ENCODE results near the gene GPC1. TPM values are rescaled to one million over a fixed set of nuclear protein-coding genes. Genes with fewer than 3 reads are reported as not detected.

GPC1 gene
- total and polyA plus RNA-seq, 11 donors: 131 to 316 (median 193) TPM

DNA sequence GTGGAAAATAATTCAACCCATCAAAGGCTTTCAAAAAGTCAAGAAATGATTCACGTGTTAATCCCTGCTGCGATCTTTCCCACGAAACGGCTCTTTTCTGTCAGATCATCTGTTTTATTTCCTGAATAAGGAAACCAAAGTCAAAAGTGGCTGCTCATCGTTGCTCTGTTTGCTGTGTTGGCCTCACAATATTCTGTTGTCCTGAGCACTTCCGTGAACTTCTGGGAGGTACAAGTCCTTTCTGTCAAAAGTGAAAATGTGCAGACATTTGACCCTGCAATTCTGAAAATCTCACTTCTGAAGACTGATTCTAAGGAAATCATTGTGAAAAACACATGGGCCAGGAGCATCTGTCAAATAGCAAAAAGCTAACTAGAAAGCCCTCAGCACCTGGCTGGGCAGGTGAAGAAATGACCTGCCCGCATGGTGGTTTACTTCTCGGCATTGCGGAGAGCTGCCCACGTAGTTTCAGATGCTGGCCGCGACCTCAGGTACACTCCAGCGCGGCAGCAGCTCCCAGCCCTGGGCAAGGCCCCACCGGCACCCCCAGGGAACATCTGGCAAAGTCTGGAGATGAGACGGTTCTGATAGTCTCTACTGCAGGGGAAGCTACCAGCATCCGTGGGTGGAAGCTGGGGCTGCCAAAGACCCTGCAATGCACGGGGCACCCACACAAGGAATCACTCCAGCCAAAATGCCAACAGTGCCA is 31.9 kb upstream of the GPC1 start:
- intact Hi-C loops (cut with DNase I): no loop called here
- no peaks in the 10 kb centered on the region for H3K9me3 ChIP-seq
- H3K36me3 ChIP-seq: no peaks in the 10 kb centered on the region
- H3K27me3 ChIP-seq: no peaks in the 10 kb centered on the region
- H3K4me3 ChIP-seq: no peak overlapping the region
- no peak overlapping the region for H3K27ac ChIP-seq
- DNase-seq (peak in 2 of 5 donors; percentile 7 to 18), ATAC-seq (no peak)
- TF ChIP-seq, protein P1, sequence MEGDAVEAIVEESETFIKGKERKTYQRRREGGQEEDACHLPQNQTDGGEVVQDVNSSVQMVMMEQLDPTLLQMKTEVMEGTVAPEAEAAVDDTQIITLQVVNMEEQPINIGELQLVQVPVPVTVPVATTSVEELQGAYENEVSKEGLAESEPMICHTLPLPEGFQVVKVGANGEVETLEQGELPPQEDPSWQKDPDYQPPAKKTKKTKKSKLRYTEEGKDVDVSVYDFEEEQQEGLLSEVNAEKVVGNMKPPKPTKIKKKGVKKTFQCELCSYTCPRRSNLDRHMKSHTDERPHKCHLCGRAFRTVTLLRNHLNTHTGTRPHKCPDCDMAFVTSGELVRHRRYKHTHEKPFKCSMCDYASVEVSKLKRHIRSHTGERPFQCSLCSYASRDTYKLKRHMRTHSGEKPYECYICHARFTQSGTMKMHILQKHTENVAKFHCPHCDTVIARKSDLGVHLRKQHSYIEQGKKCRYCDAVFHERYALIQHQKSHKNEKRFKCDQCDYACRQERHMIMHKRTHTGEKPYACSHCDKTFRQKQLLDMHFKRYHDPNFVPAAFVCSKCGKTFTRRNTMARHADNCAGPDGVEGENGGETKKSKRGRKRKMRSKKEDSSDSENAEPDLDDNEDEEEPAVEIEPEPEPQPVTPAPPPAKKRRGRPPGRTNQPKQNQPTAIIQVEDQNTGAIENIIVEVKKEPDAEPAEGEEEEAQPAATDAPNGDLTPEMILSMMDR (IDR thresholded peaks at IDR 0.05): no peak
- TF ChIP-seq POLR2A (IDR thresholded peaks at IDR 0.05): no peak
- H3K4me1 ChIP-seq: no peaks in the 10 kb centered on the region
- WGBS, 4 donors: 71 to 87% (median 77%) methylated on average over 8 to 18 of the region's 18 CpGs

DNA sequence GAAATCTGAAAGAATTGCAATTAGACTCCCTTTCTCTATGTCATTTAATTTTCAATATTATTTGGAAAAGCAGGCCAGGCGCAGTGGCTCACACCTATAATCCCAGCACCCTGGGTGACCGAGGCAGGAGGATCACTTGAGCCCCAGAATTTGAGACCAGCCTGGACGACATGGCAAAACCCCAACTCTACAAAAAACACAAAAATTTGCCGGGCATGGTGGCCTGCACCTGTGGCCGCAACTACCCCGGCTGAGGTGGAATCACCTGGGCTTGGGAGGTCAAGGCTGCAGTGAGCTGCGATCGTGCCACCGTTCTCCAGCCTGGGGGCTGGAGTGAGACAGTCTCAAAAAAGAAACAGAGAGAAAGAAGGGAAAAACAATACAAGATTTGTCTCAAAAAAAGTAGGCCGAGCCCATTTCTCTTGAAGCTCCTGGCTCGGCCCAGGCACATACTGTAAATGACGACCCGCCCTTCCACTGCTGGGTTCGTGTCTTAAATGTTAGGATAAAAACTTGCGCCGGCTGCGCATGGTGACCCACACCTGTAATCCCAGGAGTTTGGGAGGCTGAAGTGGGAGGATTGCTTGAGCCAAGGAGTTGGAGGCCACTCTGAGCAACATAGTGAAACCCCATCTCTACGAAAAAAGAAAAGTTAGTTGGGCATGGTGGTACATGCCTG is 31.1 kb upstream of the GPC1 start:
- intact Hi-C loops (cut with DNase I): no loop called here
- TF ChIP-seq, protein P1 (IDR thresholded peaks at IDR 0.05): no peak
- TF ChIP-seq POLR2A (IDR thresholded peaks at IDR 0.05): no peak
- Histone ChIP-seq H3K36me3 (no peaks in the 10 kb centered on the region), H3K4me1 (no peaks in the 10 kb centered on the region), H3K4me3 (no peak overlapping the region), H3K27ac (no peak overlapping the region), H3K9me3 (no peaks in the 10 kb centered on the region), H3K27me3 (no peaks in the 10 kb centered on the region)
- 94 to 95% (median 95%) methylated on average over 18 of the region's 18 CpGs for WGBS, 4 donors
- DNase-seq: no peak
- no peak for ATAC-seq

DNA sequence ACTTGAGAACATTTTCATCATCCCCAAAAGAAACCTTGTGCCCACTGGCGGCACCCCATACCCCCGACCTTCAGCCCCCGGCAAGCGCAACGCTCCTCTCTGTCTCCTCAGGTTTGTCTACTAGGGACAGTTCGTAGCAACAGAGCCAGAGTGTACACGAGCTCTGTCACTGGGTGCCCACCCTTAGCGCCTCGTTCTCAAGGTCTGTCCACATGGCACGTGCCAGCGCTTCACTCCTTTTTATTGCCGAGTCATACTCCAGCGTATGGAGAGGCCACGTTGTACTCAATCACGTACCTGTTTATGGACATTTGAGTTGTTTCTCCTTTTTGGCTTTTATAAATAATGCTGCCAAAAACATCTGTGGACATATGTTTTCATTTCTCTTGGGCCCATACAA is 30.3 kb upstream of the GPC1 start:
- Histone ChIP-seq H3K36me3 (no peaks in the 10 kb centered on the region), H3K27ac (no peak overlapping the region), H3K9me3 (no peaks in the 10 kb centered on the region), H3K4me3 (no peak overlapping the region), H3K27me3 (no peaks in the 10 kb centered on the region), H3K4me1 (no peaks in the 10 kb centered on the region)
- TF ChIP-seq, protein P1 (IDR thresholded peaks at IDR 0.05): no peak
- TF ChIP-seq POLR2A (IDR thresholded peaks at IDR 0.05): no peak
- 92 to 94% (median 92%) methylated on average over 15 of the region's 15 CpGs for WGBS, 4 donors
- DNase-seq: no peak
- ATAC-seq: no peak
- intact Hi-C loops (cut with DNase I): no loop called here

DNA sequence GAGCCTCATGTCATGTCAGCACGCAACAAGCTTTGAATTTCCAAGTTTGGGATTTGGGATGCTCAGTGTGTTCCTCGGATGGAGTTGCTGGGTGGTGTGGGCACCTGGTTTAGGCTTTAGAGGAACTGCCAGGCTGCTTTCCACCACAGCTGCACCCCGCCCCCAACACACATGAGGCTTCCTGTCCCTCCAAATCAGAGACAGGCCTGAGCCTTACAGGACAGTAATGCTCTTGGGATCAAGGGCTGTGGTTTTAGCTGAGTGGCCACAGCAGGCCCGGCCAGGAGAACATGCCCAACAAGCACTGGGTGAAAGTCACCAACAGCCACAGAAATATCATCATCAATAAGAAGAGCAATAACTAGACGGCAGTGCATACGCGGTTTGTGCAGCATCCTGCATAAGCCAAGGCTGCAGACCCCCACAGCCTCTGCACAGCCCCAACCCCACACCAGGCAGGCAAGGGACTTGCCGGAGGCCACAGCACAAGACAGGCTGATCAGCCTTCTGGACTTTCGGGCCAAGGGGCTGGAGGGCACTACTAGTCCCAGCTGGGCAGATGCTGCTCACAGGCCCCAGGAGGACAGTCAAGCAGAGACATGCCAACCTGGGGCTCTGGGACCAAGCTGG is 29.7 kb upstream of the GPC1 start:
- DNase-seq (peak in 2 of 5 donors; percentile 11 to 42), ATAC-seq (no peak)
- WGBS, 4 donors: 84 to 93% (median 89%) methylated on average over 9 of the region's 9 CpGs
- H3K4me1 ChIP-seq: no peaks in the 10 kb centered on the region
- no peak for TF ChIP-seq POLR2A (IDR thresholded peaks at IDR 0.05)
- TF ChIP-seq, protein P1 (IDR thresholded peaks at IDR 0.05): no peak
- H3K9me3 ChIP-seq: no peaks in the 10 kb centered on the region
- H3K4me3 ChIP-seq: no peak overlapping the region
- no peaks in the 10 kb centered on the region for H3K27me3 ChIP-seq
- no peak overlapping the region for H3K27ac ChIP-seq
- H3K36me3 ChIP-seq: no peaks in the 10 kb centered on the region
- intact Hi-C loops (cut with DNase I): no loop called here

Data from heart left ventricle (tissue), 16 donors.